Neural progenitor cell (in vitro differentiated cells): ENCODE measurements around the gene SIL1.

ENCODE experiments used
- CTCF ChIP-seq: fragments of 200-600 bp; sonication (generic); IDR thresholded peaks from 2 replicates; pipeline ENCODE4 v1.5.1; 2017; ENCODE audit warnings: antibody characterized with exemption, mild to moderate bottlenecking
- EZH2 ChIP-seq: fragments of 200-600 bp; sonication (generic); IDR thresholded peaks from 2 replicates; pipeline ENCODE4 v1.6.1; 2017; ENCODE audit warnings: antibody characterized with exemption, mild to moderate bottlenecking, moderate library complexity

DNA sequence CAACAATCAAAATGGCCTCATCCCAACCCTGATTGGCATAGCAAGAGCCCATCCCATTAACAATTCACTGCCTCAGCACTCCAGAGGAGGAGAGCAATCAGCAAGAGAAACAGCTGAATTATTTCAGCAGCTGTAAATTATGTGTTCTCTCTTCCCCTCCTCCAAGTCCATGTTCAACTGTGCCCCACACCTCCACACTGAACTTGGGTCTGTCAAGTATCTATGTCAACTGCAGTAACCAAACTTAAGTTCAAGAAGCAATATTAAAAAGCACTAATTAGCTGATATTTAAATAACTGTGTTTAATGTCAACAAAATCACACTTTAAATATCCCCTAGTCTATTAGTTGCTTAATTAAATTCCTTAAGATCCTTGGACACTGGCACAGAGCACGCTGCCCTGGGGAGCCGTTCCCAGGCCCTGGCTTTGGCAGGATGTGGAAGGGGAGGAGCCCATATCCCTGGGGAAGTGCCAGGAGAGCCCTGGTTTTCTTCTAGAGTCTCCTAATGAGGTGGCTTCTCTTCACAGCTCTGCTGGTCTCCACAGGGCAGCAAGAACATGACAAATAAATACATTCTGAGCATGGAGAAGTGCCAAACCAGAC is 50.6 kb downstream of the SIL1 start:
- TF ChIP-seq CTCF (no peak), EZH2 (no peak)
